Endothelial cell of umbilical vein (primary cell): ENCODE data around the gene RNU7-1.

ENCODE experiments used
- EZH2 ChIP-seq: IDR thresholded peaks from 2 replicates; pipeline ENCODE4 v1.6.1; 2012; ENCODE audit warnings: borderline replicate concordance, low read depth, mild to moderate bottlenecking, moderate library complexity, low read length, inconsistent platforms; ENCODE audit not compliant: severe bottlenecking
- FOS ChIP-seq: IDR thresholded peaks from 2 replicates; pipeline ENCODE4 v1.6.1; 2011; ENCODE audit warnings: mild to moderate bottlenecking, low read length, moderate library complexity, borderline replicate concordance; ENCODE audit not compliant: insufficient read depth
- GATA2 ChIP-seq: IDR thresholded peaks from 2 replicates; pipeline ENCODE4 v1.7.0; 2011; ENCODE audit warnings: low read depth, mild to moderate bottlenecking, moderate library complexity, mixed read lengths, low read length; ENCODE audit not compliant: insufficient read length, insufficient read depth
- JUN ChIP-seq: IDR thresholded peaks from 2 replicates; pipeline ENCODE4 v1.6.1; 2011; ENCODE audit warnings: borderline replicate concordance, low read depth; ENCODE audit not compliant: insufficient read length, insufficient read depth
- MYC ChIP-seq: IDR thresholded peaks from one replicate; pipeline ENCODE4 v1.6.1; 2011; ENCODE audit warnings: mild to moderate bottlenecking, low read depth, low read length
- POLR2A ChIP-seq: IDR thresholded peaks from 2 replicates; pipeline ENCODE4 v1.6.1; 2012; ENCODE audit warnings: low read depth, mild to moderate bottlenecking, control low read depth, low read length
- POLR2AphosphoS5 ChIP-seq: IDR thresholded peaks from 2 replicates; pipeline ENCODE4 v1.6.1; 2012; ENCODE audit warnings: low read depth, mild to moderate bottlenecking, control low read depth, low read length, moderate library complexity; ENCODE audit not compliant: insufficient read depth
- TF ChIP-seq, protein P1 (sequence below), 2 donors: IDR thresholded peaks; 1 replicate in 1 of 2; 2 replicates in 1 of 2; pipeline ENCODE4 v1.5.1; 2011; ENCODE audit warnings: low read length in 2 of 2, mild to moderate bottlenecking in 2 of 2, moderate library complexity in 2 of 2, control low read depth in 1 of 2, inconsistent platforms in 1 of 2, low read depth in 1 of 2; ENCODE audit not compliant: insufficient read depth in 1 of 2; ENCODE audit errors: extremely low read depth in 1 of 2
- TF ChIP-seq, protein P2 (sequence below): IDR thresholded peaks from 2 replicates; pipeline ENCODE4 v1.6.1; 2011; ENCODE audit not compliant: insufficient read depth, insufficient read length

DNA sequence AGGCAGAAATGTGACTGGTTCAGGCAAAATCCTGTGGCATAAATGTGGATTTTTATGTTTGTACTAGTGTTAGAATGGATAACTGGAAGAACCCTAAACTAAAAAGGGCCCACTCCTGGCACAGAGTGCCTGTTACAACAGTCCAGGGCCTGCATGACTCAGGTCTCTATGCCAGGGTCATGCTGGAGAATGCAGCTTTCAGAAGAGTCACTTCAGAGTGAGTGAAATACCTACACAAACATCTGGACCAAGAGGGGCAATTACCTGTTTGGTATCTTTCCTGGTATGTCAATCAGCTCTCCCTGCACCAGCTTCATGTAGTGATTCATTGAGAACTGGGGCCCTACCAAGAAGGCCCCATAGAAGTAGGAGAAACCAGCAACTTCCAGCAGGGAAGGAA lies 37.1 kb downstream of the RNU7-1 start:
- TF ChIP-seq, protein P1, sequence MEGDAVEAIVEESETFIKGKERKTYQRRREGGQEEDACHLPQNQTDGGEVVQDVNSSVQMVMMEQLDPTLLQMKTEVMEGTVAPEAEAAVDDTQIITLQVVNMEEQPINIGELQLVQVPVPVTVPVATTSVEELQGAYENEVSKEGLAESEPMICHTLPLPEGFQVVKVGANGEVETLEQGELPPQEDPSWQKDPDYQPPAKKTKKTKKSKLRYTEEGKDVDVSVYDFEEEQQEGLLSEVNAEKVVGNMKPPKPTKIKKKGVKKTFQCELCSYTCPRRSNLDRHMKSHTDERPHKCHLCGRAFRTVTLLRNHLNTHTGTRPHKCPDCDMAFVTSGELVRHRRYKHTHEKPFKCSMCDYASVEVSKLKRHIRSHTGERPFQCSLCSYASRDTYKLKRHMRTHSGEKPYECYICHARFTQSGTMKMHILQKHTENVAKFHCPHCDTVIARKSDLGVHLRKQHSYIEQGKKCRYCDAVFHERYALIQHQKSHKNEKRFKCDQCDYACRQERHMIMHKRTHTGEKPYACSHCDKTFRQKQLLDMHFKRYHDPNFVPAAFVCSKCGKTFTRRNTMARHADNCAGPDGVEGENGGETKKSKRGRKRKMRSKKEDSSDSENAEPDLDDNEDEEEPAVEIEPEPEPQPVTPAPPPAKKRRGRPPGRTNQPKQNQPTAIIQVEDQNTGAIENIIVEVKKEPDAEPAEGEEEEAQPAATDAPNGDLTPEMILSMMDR (IDR thresholded peaks at IDR 0.05; ENCODE audit: extremely low read depth in 1 of 2, insufficient read depth in 1 of 2, low read depth in 1 of 2, low read length in 2 of 2): no peak
- TF ChIP-seq, protein P2, sequence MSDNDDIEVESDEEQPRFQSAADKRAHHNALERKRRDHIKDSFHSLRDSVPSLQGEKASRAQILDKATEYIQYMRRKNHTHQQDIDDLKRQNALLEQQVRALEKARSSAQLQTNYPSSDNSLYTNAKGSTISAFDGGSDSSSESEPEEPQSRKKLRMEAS: no peak
- TF ChIP-seq EZH2 (no peak), JUN (no peak), POLR2A (no peak), POLR2AphosphoS5 (no peak), FOS (no peak), MYC (no peak), GATA2 (no peak)
